Middle frontal gyrus (tissue), 1 donor: ENCODE results near the gene MBNL3.
"Not testable (repeated sequence)": the region's sequence is repeated elsewhere in the genome, so short reads cannot be mapped to it uniquely, and the experiment has no call there.

Experiments used
- DNase-seq: peaks from one replicate; pipeline ENCODE4 v3.0.0-alpha.2; 2015; ENCODE audit warnings: low spot score; ENCODE audit errors: extremely low spot score

Gene MBNL3

DNA sequence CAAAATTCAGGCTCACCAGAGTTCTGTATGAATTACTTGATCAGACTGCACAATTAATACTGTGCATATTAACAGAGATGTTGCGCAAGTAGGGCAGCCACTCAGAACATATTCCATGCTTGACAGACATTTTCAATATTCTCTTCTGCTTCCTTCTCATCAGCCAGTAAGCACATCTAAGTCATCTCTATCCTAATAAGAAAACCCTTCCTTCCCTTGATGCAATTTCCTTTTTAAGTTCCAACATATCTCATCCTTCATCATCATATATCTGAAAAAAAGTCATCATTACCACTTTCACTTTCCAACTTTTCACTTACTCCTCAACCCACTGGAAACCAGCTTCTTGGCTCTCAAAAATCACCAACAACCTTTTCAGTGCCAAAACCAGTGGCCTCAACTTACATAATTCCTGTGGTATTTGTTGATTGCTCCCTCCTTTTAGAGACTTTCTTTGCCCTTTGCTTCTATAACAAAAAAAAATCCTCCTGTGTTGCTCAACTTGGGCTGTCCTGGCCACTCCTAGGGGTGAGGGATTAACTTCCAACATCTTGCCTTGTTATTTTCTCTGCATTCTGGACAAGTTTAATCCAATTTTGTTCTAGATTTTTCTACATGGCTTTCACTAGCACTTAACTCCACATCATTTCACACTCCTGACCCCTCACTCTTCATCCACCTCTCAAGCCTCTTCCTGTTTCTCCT, 14.1 kb downstream of the MBNL3 start:
- DNase-seq = no peak

DNA sequence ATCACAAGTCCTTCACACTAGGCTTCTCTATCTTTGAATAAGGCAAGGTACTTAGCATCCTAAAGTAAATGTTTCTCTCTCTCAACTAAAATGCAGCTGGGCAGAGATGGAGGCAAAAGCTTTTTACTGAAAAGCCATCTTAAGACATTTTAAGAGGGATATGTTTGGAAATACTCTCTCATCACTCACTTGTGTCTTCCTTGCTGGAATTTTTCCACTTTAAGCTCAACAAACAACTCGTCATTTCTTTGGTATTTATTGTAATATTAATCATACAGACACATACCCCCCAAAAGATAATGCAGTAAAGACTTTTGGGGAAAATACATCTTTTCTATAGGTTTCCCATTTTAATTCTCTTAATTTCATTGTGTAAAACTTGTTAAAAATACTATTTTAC, 16.4 kb downstream of the MBNL3 start:
- no peak for DNase-seq

DNA sequence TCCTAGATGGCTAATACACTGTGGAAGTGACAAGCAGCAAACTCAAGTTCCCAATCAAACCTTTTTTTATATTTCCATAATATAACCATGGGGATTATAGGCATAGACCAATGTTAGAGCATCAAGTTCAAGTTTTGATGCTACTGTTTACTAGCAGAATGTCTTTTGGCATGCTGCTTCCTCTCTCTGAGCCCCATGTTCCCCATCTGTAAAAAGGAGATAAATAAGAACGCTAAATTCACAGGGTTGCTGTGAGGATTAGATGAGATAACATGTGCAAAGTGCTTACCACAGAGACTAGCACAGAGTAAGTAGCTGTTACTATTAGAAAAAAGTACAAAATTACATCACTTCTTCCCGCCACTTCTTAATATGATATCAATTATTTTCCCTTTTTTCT, 18.0 kb downstream of the MBNL3 start:
- no peak for DNase-seq

DNA sequence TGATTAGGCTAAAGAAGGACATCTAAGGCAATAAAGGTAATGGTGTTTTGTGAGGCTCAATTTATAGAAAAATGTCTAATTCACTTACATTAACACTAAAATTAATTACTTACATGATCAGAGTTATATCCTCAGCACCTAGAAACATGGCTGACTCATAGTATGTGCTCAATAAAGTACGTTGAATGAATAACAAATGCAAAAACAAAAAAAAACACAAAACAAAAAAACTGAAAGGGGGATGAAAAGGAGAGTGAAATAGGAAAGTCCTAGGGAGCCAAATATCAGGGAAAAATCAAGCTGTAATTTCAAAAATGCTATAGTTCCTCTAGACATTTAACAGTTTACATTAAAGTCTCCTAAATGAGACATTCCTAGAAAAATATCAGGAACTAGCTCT, 18.7 kb downstream of the MBNL3 start:
- DNase-seq = no peak

DNA sequence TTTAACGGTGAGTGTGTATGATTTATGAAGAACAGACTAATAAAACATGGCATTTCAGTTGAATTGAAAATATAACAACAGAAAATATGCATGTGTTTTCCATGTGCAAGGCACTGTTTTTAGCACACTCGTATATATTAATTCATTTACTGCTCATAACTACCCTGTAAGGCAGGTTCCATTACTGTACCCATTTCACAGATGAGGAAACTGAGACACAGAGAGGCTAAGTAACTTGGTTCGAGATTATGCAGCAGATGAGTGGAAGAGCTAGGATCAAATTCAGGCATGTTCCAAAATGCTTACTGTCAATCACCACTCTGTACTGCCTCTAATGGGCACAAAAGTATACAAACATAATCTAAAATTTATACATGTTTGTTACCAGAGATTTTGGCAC, 20.4 kb downstream of the MBNL3 start:
- DNase-seq = no peak

DNA sequence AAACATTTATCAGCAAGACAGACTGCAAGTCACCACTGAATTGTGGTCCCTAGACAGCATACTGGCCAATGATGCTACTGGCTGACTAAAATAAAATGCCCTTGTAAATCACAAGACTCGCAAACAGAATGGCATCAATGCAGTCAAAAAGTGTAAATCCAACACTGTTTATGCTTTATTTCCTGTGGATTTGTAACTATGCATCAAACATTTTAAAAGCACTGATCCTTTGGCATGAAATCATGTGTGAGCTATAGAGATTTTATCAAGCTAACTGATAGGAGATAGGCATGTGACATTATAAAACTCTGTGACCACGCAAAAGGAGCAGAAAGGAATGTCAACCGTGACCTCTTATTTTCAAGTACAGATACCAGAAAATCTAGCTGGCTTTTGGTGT, 20.8 kb downstream of the MBNL3 start:
- DNase-seq = no peak

DNA sequence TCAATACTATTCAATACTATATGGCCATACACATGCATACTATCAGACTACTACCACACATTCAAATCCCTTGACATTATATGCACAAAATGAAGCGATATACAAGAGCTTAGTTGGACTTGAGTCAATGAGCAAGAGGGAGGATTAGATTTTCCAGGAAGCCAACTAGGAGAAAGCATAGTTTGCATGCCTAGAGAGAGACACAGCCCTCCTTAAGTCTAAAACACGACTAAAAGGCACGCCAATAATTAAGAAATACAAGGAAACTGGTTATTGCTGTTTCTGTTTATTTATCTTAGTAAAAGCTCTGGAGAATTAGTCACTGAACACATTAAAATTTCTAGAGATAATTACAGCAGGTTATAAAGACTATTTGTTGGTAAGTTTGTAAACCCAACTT, 21.8 kb downstream of the MBNL3 start:
- no peak for DNase-seq

DNA sequence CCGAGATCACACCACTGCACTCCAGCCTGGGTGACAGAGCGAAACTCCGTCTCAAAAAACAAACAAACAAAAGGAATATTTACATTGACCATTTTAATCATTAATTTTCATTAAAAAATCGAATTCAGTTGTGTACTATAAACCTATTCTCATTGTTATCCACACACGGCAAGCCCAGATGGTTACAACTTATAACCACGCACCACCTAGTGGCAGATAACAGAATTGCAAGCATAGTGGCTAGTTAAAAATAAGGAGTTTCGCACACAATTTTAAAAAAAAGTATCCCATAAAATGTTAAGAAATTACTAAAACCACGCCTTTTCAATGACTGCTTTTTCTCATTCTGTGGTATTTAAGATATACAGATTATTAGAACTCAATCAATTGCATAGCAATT, 25.4 kb downstream of the MBNL3 start:
- DNase-seq = no peak

DNA sequence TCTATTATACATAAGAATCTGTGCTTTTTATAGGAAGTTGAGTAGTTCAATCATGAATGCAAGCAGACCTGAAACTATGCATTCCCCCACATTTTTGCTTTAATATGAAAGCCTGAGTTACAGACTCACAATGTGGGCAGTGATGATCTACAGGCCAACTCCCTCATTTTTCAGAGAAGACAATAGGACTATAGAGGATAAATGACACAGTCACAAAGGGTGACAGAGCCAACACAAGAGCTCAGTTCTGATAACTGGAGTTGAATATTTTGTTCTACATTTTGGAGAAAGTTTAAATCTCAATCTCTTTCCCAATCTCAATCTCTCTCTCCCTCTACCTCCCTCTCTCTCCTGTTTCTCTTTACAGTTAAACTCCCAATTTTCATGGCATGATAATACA, 27.0 kb downstream of the MBNL3 start:
- no peak for DNase-seq

DNA sequence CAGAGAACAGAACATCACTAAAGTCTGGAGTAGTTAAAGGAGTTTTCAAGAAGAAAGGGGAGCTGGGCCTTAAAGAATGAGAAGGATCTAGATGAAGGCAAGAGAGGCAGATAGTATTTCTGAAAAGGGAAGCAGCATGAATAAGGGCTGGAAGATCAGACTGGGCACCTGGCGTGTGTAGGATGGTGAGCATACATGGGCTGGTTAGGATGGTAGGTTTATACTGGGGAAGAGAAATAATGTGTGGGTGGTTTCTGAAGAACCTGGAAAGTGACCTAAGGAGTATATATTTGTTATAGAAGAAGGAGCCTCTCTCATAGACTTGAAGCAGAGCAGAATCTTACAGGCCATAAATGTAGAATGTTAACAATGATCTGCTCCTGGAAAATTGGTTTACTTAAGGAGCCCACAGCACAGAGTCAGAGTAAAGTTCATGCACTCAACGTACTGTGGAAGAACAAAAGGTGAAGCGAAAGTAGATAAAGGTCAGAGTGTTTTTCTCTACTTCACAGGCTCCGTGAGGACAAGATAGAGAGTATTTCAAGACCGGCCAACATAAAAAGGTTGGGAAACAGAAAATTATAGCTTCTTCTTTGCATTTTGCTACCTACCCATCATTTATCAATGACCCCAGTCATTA, 35.8 kb downstream of the MBNL3 start:
- DNase-seq = no peak

DNA sequence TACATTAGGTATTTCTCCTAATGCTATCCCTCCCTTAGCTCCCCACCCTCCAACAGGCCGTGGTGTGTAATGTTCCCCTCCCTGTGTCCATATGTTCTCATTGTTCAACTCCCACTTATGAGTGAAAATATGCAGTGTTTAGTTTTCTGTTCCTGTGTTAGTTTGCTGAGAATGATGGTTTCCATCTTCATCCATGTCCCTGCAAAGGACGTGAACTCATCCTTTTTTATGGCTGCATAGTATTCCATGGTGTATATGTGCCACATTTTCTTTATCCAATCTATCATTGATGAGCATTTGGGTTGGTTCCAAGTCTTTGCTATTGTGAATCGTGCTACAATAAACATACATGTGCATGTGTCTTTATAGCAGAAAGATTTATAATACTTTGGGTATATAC, 42.9 kb downstream of the MBNL3 start:
- DNase-seq = not testable (repeated sequence)

DNA sequence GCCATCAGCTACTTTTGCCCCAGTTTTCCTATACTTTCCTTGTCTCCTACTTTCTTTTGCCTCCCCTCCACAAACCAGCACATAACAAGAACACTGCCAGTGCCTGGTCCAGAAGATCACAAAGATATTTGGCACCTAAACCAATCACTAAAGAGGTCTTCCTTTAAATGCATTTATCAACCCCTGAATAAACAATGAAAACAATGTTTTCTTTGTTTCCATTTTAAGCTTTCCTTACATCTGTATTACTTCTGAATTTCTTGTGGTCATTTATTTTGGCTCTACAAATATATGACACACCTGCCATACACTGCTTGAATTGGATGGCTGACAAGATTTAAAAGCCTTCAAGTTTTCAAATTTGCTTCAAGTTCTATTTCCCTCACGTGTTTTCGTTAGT, 43.9 kb downstream of the MBNL3 start:
- no peak for DNase-seq

DNA sequence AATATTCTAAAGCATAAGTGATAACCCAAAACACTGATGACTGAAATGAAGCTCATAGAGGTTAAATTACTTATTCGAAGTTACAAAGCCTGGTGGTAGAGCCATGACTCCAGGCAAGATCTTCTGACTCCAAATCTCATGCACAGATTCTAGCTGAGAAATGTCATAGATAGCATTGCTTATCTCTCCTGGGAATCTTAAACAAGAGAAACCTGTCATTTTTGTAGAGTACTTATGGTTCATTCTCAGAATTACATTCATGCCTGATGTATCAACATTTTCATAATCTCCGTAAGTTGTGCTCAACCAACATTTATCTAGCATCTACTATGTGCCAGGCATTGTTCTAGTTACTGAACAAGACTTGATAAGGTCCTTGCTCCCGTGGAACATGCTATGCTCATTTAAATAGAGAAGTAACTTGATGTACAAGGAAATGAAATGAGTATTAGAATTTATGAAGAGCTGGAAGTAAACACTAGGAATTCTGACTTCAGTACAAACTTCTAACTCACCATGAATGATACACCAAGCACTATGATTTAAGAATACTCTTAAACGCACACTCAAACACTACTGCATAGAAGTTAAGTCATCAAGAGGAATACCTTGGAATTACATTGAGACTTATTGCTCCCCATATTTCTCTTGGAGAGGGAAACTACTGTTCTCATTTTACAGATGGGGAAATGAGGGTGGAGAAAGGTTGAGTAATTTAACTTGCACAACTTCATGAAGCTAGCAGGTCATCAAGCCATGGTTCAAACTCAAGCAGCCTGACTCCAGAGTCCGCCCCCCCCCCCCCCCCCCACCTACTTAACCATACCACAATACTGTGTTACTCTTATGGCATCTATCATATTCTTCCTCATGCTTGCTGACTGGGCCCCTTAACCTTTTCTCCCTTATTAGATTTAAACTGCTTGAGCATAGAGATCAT, 45.4 kb downstream of the MBNL3 start:
- no peak for DNase-seq

DNA sequence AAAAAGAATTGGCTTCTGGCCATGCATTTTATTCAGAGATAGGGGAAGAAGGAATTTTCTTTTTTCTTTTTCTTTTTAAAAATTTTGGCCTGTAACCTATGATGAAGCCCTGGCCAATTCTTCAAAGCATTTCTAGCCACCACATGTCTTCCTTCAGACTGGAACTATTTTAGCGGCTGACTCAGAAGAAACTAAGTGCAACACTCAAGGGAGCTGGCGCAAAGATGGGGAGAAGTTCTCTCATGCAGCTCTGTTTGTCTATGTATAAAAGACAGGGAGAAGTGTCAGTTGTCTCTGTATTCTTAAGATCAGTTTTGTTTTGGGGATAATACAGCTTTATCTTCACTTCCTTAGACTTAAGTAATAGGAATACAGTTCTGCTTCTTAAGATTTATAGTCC, 46.1 kb downstream of the MBNL3 start:
- DNase-seq = no peak

DNA sequence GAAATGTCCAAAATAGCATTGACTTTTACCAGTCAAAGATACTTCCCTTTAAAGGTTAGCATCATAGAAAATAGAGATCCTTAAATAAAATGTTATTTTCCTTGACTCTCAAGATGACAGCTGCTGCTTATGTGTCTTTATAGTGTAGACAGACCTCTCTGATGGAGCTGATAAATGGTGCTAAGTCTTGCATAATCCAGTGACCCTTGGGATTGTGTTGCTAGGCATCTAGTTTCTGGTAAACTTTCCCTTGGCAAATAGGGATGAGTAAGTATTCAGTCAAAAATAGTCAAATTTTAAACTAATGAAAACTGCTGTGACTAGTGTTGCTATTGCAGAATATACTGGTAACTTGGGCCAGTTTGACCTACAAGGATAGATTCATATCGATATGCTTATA, 53.6 kb downstream of the MBNL3 start:
- DNase-seq = no peak

DNA sequence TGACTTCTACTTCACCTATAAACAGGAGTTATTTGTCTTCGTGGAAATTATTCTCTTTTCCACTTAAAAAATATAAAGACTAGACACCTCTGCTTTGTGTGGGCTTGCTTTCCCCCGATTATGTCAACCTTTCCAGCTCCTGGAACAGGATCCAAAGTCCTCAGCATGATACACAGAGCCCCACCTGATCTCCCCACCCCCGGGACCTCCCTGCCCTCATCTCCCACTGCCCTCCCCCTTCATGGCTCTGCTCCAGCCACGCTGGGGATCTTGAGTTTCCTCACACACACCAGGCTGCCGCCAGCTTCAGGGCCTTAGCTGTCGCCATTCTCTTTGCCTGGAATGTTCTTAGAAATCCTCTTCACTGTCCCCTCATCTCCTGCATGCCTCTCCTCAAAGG, 55.3 kb downstream of the MBNL3 start:
- no peak for DNase-seq

DNA sequence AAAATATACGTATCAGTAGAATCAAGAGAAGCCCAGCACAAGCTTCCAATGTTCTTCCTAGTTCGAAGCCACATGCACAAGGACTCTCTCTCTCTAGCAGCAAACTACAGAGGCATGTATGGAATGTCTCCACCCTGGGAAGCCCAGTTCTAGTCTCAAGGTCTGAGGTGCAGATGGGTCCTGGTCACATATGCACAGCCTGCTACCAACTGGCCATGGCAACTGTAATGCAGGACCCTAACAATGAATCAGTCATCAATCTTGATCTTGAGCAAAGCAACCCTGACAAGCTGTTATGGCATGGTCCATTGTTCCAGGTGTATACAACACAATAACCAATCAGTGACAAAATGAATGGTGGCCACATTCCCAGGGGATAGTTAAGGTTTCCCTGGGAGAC, 55.8 kb downstream of the MBNL3 start:
- no peak for DNase-seq

DNA sequence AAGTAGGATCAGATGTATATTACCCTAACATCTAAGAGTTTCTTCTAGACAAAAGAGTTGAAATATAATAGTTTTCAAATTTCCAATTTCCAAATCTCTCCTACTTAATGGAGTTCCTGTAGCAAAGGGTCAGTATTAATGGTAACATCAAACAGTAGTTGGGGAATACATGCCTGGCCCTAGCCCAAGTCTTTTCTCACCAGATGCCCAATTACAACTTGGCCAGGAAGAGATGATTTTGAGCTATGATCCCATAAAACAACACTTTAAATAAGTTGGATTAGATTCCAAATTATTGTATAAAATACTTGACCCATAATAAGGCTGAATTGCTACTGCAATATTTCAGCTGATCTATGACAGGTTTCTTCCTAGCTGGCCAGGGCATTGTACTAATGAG, 59.9 kb downstream of the MBNL3 start:
- no peak for DNase-seq

DNA sequence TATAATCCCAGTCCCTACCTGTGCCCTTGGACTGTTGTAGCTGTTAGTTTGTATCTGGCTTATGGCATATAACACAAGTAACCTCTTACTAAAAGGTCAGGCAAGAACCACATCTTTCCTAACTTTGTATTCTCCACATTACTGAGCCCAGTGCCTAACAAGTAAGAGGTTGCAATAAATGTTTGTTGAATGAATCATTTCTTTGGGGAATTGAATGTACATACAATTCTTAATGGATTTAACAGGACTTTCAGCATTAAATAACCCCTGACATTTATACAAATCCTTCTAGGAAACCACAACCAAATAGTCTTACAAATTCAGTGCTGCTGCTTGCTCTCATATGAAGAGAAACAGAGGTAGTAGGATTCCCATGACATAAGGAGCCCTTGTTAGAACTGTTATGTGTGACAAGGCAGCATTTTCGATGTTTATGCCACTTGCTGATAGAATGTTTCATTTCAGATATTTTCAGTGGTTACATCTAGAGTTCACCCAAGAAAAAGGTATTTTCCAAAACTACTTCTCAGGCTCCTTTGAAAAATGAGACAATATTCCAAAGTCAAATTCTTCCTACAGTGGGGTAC, 62.0 kb downstream of the MBNL3 start:
- no peak for DNase-seq

DNA sequence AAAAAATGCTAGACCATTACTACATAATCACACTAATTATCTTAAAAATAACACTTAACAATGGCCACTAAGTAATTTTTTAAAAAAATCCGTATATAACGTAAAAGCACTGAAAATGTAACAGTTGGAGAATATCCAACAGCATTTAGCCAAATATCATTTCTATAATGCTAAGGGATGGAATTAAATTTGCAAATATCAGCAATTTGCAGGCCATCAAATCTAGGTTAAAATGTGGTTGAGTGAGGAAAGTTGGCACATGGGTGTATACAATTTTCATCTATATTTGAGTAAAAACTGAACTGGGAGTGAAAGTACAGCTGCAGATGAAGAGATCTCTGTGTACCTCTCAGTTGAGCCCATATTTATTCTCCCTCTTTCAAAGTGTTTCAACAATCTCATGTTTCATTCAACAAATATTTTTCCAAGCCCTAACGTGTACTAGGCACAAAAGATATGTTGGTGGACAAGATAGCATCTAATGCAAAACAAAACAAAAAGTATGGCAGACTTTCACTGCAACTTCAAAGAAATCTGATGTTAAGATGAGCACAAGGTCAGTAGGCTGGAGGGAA, 63.0 kb downstream of the MBNL3 start:
- no peak for DNase-seq

DNA sequence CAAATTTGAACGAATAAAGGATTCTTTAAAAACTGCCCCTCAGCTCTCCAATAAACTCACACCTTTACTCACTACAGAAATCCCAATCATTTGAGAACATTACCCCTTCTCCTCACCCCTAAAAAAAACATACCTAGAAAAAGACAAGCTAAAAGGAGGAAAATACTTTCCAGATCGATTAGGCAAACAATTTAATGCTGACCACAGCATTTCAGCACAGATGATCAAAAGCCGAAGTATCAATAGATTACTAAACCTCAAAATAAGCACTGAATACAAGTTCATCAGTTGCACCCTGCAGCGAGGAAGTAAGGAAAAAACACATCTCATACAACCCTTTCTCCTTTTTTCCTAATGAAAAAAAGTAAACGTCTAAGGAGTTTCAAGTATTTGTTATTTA, 65.5 kb downstream of the MBNL3 start:
- DNase-seq = no peak

DNA sequence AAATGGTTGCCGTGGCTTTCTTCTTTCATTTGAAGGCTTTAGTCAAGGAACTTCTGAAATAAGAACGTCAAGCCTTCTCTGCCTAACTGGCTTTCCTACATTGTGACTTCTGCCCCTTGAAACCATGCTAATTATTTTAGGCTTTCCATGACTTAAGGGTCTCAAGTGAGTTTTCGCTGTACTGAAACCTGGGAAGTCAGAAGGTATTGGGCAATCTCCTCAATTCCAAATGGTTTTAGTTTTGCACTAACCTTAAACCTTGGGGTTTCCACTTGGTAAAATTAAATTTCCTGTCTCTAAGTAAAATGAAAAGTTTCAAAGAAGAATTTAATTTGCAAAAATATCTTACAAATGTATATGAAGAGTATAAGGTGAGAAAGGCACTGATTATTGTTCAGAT, 73.8 kb downstream of the MBNL3 start:
- DNase-seq = no peak
